Prostate gland (tissue), 2 donors: ENCODE data around the gene FAM131B. TPM values are rescaled to one million over a fixed set of nuclear protein-coding genes. Genes with fewer than 3 reads are reported as not detected.

Experiments
- DNase-seq: peaks from one replicate; pipeline ENCODE4 v3.0.0-alpha.2; 2019; ENCODE audit warnings: low spot score
- H3K27ac ChIP-seq, 2 donors: fragments of 200-600 bp; sonication (generic); 2 replicates each; pipeline ENCODE4 v1.5.1; 2017 to 2019
- H3K27me3 ChIP-seq: fragments of 200-600 bp; sonication (generic); replicated peaks from 2 replicates; pipeline ENCODE4 v1.5.1; 2019; ENCODE audit not compliant: insufficient read depth
- H3K36me3 ChIP-seq, 2 donors: fragments of 200-600 bp; sonication (generic); 1 replicate in 1 of 2; 2 replicates in 1 of 2; pipeline versions ENCODE4 v1.5.1 to v1.8.1; 2017 to 2019
- H3K4me1 ChIP-seq: fragments of 200-600 bp; sonication (generic); replicated peaks from 2 replicates; pipeline ENCODE4 v1.5.1; 2019
- H3K4me3 ChIP-seq, 2 donors: fragments of 200-600 bp; sonication (generic); 2 replicates each; pipeline ENCODE4 v1.5.1; 2017 to 2019
- H3K9me3 ChIP-seq: fragments of 200-600 bp; sonication (generic); 2 replicates; pipeline ENCODE4 v1.5.1; 2017
- CTCF ChIP-seq, 4 experiments: fragments of 200-600 bp in 2 of 4; fragments of 450-650 bp in 2 of 4; sonication (generic) in 2 of 4; IDR thresholded peaks; 1 replicate in 3 of 4; 2 replicates in 1 of 4; pipeline ENCODE4 v1.5.1; 2016 to 2019; ENCODE audit warnings: antibody characterized with exemption in 4 of 4, mild to moderate bottlenecking in 2 of 4, moderate library complexity in 2 of 4
- POLR2A ChIP-seq: fragments of 450-650 bp; IDR thresholded peaks from one replicate; pipeline ENCODE4 v1.6.1; 2016; ENCODE audit warnings: antibody characterized with exemption, mild to moderate bottlenecking
- POLR2AphosphoS5 ChIP-seq: sonication (generic); formaldehyde crosslinking; IDR thresholded peaks from one replicate; pipeline ENCODE4 v1.6.1; 2017; ENCODE audit warnings: antibody characterized with exemption
- WGBS: methylation state at CpG from one replicate; pipeline ENCODE4 v1.1.5; 2018; 5-methylcytosine and 5-hydroxymethylcytosine counted together
- intact Hi-C: fragments of 100-400 bp; cut with DNase I; formaldehyde crosslinking; loops from one replicate; pipeline ENCODE4 v1.14.2; 2022
- total RNA-seq, 2 donors: library from RNA; depleted of rRNA; stranded (reverse); fragments of >200 nt; gene quantifications; one replicate each; pipeline ENCODE4 v1.1.0, GENCODE V29; 2016

The FAM131B gene
- total RNA-seq, 2 donors from 2014 or later, result 0.32 to 1.2 TPM

- H3K27me3 ChIP-seq, result no peaks in the 10 kb centered on the region
- H3K9me3 ChIP-seq, result no peaks in the 10 kb centered on the region
- no peak overlapping the region for H3K27ac ChIP-seq
- intact Hi-C loops, result loop anchor here (5.0 kb wide), 1 partner anchor 41 kb away; no protein-coding TSS in a partner anchor
- H3K4me1 ChIP-seq, result no peaks in the 10 kb centered on the region
- TF ChIP-seq POLR2AphosphoS5 (no peak), CTCF (IDR thresholded peaks at IDR 0.05) (no peak), POLR2A (no peak)
- 61% methylated on average over 5 of the region's 5 CpGs for WGBS
- no peaks in the 10 kb centered on the region for H3K36me3 ChIP-seq
- H3K4me3 ChIP-seq, result no peak overlapping the region
- no peak for DNase-seq
These were observed 13.9 kb upstream of the FAM131B start for GRCh38 chr7:143376396-143376795.

GRCh38 chr7:143375298-143376034 lies 13.0 kb upstream of the FAM131B start:
- no peak for DNase-seq
- Histone ChIP-seq H3K9me3 (no peaks in the 10 kb centered on the region), H3K4me1 (no peaks in the 10 kb centered on the region), H3K36me3 (no peaks in the 10 kb centered on the region), H3K27me3 (no peaks in the 10 kb centered on the region), H3K4me3 (no peak overlapping the region), H3K27ac (no peak overlapping the region)
- 74% methylated on average over 7 of the region's 7 CpGs for WGBS
- TF ChIP-seq POLR2A (no peak), CTCF (IDR thresholded peaks at IDR 0.05) (no peak), POLR2AphosphoS5 (no peak)
- intact Hi-C loops, result loop anchor here (5.0 kb wide), 1 partner anchor 42 kb away; no protein-coding TSS in a partner anchor

- TF ChIP-seq POLR2AphosphoS5, result no peak
- no peak for TF ChIP-seq CTCF (IDR thresholded peaks at IDR 0.05)
- no peak for TF ChIP-seq POLR2A
- 84% methylated on average over 5 of the region's 5 CpGs for WGBS
- Histone ChIP-seq H3K4me1 (no peaks in the 10 kb centered on the region), H3K27ac (no peak overlapping the region), H3K27me3 (no peaks in the 10 kb centered on the region), H3K36me3 (no peaks in the 10 kb centered on the region), H3K9me3 (no peaks in the 10 kb centered on the region), H3K4me3 (no peak overlapping the region)
- intact Hi-C loops, result no loop called here
- DNase-seq, result no peak
These were observed 12.0 kb upstream of the FAM131B start for GRCh38 chr7:143374561-143374960.

- intact Hi-C loops, result no loop called here
- Histone ChIP-seq H3K9me3 (no peaks in the 10 kb centered on the region), H3K27ac (no peak overlapping the region), H3K27me3 (no peaks in the 10 kb centered on the region), H3K36me3 (no peaks in the 10 kb centered on the region), H3K4me3 (no peak overlapping the region), H3K4me1 (no peaks in the 10 kb centered on the region)
- no peak for DNase-seq
- WGBS, result 87% methylated on average over 4 of the region's 4 CpGs
- no peak for TF ChIP-seq CTCF (IDR thresholded peaks at IDR 0.05)
- TF ChIP-seq POLR2AphosphoS5, result no peak
- no peak for TF ChIP-seq POLR2A
These were observed 10.8 kb upstream of the FAM131B start for GRCh38 chr7:143373255-143373794.

- 49% methylated on average over 4 of the region's 4 CpGs for WGBS
- Histone ChIP-seq H3K36me3 (no peaks in the 10 kb centered on the region), H3K4me1 (no peaks in the 10 kb centered on the region), H3K4me3 (no peak overlapping the region), H3K27me3 (no peaks in the 10 kb centered on the region), H3K9me3 (no peaks in the 10 kb centered on the region), H3K27ac (no peak overlapping the region)
- DNase-seq, result no peak
- intact Hi-C loops, result no loop called here
- TF ChIP-seq POLR2AphosphoS5, result no peak
- TF ChIP-seq POLR2A, result no peak
- TF ChIP-seq CTCF (IDR thresholded peaks at IDR 0.05), result no peak
These were observed 9.6 kb upstream of the FAM131B start for GRCh38 chr7:143372070-143372469.
